GM18507 (cell line): ENCODE results near the gene ENPP7.

Experiments used
- DNase-seq: peaks from one replicate; pipeline ENCODE4 v3.0.0; 2011; ENCODE audit warnings: low read depth; ENCODE audit not compliant: insufficient read length; ENCODE audit errors: extremely low spot score
- FAIRE-seq: peaks from 2 replicates; lab custom pipeline; 2011; peaks lifted over from hg19 to GRCh38; lab: Jason Lieb, UNC

Gene ENPP7, protein sequence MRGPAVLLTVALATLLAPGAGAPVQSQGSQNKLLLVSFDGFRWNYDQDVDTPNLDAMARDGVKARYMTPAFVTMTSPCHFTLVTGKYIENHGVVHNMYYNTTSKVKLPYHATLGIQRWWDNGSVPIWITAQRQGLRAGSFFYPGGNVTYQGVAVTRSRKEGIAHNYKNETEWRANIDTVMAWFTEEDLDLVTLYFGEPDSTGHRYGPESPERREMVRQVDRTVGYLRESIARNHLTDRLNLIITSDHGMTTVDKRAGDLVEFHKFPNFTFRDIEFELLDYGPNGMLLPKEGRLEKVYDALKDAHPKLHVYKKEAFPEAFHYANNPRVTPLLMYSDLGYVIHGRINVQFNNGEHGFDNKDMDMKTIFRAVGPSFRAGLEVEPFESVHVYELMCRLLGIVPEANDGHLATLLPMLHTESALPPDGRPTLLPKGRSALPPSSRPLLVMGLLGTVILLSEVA

DNA sequence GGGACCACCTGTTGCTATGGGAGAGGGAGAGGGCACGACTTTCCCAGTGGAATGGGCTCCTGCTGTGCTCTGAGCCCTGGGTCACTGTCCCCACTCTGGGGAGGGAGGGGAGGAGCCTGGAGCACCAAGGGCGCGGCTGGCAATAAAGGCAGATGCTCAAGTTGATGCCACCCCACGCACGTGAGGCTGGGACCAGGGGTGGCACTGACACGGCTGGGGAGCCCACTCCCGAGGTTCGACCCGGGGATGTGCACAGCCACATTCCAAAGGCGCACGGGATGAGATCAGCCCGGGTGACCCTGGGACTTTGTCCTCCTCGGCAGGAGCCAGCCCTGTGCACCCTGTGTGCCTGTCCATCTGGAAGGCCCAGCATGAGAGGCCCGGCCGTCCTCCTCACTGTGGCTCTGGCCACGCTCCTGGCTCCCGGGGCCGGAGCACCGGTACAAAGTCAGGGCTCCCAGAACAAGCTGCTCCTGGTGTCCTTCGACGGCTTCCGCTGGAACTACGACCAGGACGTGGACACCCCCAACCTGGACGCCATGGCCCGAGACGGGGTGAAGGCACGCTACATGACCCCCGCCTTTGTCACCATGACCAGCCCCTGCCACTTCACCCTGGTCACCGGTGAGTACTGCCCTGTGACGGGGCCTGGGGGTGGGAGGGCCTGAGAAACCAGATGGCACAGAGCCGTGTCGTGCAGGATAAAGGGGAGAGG is at the start of gene ENPP7:
Gene ENPP7 (plus strand): TSS at position 175 of the 715 bp plus-strand sequence. CDS start 197 bp downstream, at position 372.
- DNase-seq: no peak
- no peak for FAIRE-seq

DNA sequence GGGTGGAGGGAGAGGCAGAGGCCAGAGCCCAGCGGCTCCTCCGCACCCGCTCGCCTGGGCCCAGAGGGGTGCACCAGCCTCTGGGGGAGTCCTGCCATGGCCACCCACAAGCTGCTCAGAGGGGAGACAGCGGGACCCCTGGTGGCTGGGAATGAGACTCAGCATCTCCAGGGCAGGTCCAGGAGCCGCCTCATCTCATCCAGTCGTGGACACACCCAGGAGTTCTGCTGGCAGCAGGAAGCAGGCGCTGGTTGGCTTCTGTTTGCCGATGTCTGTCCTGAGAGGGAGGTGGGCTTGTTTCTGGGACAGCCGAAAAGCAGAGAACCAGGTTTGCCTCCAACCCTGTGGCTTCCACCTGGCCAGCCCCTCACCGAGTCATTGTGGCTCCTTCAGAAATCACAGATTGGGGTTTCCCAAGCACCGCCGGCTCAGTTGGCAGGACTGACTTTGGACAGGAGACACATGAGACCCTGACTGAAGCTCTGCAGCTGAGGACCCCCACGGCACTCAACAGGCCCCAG is 49.6 kb upstream of the ENPP7 start:
- FAIRE-seq (no peak), DNase-seq (no peak)

DNA sequence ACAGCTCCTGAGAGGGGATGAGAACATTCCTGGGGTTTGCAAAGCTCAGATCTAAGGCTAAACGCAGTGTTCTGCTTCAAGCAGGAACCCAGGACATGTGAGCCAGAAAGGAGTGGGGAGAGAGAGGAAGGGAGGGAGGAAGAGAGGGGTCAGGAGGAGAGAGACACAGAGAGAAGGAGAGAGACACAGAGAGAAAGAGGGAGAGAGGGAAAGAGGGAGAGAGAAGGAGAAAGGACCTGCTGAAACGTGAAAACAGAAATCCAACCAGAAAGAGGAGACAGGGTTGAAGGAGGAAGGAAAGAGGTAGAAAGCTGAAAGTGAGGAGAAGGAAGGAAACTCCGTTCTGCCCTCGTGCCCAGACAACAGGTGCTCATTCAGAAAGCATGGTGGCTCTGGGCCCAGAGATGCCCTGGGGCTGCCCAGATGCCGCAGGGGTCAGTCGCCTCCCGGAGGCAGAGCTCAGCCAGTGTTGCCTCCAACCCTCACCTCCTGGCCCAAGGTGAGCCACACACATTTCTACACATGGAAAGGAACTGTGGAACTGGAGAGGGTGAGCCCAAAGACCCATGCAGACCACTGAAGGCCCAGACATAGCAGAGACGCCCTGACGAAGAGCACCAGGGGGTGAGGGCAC is 49.0 kb upstream of the ENPP7 start:
- FAIRE-seq (no peak), DNase-seq (no peak)

DNA sequence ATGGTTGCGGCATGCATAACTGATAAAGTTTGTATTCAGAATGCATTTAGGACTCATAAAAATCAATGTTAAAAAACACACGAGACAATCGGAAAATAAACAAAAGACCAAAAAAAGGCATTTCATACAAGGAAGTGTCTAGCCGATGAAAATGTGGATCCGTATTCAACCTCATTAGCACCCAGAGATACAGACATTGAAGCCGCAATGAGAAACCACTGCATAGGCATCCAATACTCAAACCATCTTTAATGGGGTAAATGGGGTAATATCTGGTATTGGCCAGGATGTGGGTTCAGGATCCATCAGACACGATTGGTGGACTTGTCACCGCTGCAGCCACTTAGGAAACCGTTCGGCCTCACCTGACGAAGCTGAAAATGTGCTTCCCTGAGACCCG is 47.4 kb upstream of the ENPP7 start:
- DNase-seq: no peak
- FAIRE-seq: no peak

DNA sequence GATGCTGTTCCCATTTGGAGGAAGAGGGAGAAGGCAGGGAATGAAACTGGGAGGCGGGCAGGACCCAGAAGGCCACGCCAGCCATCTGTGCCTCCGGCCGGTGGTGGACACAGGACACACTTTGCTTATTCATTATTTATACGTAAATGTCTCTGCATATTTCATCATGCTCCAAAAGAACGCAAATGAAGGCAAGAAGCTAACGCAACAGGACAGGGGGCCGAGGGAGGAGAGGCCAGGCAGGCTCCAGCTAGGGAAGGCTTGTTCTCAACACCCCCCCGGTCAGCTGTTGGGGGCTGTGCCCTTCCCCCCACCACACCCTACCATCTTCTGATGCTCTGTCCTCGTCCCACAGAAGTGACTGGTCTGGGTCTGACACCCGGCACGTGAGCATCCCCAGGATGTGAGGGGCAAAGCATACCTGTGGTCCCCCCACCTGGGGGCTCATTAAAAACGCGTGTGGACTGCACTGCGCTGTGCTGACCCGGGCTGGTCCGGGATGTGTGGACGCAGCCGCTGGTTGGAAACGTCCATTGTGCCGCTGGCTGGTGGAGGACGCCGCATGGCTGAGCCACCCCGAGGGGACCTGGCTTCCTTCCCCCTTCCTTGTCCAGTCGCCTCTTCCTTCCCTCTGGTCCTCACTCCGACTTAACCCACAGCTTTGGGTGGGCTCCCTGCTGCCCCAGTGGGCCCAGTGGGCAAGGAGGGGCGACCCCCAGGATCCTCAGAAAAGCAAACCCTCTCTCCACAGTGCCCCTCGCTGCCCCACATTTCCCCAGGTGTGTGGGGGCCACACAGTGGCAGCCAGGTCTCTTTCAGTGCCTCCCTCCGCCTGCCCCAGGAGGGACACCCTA is 46.4 kb upstream of the ENPP7 start:
- DNase-seq (no peak), FAIRE-seq (no peak)

DNA sequence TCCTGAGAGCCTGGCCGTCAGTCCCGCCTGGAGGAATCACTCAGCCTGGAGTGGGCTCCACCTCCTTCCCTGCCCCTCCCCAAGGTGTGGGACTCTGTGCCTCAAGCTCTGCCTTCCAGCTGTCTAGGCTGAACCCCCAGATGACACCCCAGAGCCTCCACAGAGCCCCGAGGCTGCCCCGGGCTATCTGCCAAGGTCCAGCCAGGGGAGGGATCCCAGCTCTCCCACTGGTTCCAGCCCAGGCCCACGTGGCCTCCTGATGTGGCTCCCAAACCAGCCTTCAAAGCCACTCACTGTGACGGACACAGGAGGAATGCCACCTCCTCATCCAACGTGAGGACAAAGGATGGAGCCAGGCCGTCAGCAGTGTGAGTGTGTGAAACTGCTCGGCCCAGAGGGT is 45.6 kb upstream of the ENPP7 start:
- DNase-seq: no peak

DNA sequence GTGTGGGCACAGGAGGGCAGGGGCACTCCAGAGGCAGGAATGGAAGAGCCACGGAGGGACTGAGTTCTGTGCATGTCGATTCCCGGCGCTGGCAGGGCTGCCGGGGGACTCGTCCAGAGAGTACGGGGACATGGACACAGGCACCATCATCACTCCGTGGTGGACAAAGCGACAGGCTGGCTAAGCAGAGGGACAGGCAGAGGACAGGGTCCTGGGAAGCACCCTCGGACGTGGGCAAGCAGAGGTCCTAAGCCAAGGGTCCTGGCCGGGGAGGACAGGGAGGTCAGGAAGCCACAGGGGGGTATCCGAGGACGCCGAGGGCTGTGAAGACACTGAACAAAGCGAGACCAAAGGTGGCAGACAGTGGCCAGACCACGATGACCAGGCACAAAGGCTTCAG is 44.3 kb upstream of the ENPP7 start:
- DNase-seq (no peak), FAIRE-seq (no peak)

More for the DNA sequence above, 45.6 kb upstream of the ENPP7 start:
- no peak for FAIRE-seq

DNA sequence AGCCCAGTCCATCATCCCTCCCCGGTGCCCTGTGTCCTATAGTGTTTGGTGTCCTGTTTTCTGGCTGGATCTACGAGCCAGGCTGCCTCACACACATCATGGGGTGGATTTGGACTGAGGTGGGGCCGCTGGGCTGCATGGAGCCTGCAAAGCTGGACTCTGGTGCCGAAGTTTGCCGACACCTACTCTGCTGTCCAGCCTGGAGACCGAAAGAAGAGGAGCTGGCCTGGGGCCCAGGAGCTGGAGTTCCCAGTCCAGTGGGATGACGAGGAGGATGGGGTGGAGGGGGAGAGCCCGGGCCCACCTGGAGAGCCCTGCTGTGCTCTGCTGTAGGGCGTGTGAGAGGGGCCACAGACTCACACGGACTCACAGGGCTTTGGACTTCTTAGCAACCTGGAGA is 40.3 kb upstream of the ENPP7 start:
- no peak for DNase-seq
- FAIRE-seq: no peak

DNA sequence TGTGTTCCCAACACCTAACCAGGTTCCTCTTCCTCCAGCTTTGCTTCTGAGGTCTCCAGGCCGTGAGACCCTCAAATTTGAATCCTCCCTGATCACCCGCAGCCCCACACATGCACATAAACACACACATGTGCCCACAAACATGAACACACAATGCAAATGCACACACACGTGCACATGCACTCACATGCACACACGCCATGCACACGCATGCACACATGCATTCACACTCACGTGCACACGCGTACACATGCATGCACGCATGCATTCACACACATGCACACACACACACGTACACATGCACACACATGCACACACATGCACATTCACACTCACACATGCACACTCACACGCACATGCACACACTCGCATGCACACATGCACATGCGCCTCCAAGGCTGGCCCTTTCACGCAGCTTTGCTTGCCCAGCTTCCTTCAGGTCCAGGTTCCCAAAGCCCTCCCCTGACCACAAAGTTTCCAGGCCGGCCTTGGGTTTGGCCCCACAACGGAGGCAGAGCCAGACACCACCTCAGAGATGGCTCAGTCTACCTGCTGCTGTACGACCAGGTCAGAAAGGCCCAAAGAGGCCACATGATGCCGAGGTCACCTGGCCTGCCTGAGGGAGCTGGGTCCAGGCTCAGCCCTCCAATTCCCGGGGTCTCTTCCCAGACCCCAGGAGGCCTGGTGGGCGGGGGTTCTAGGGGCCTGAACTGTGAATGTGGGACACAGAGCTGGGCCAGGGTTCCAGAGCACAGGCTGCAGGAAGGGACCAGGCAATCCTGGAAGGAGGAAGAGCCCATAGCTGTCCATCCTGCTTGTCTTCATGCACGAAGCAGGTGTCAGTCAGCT is 39.5 kb upstream of the ENPP7 start:
- FAIRE-seq (no peak), DNase-seq (no peak)

DNA sequence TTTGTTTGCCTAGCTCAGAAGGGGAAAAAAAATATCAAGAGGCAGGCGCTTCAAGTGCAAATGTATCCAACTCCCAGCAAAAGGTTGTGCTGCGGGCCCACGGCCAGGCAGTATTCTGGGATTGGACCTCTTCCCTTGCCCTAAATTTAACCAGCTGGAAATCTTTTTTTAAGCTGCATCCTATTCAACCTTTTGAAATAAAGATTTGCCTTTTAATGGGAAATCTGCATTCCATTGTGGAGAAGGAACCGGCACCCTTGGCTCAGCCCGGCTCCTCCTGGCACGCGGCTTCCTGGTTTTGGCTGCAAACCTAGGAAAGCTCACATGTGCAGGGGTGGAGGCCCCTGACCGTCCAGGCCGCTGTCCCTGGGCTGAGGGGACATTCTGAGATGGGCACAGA is 38.8 kb upstream of the ENPP7 start:
- DNase-seq (no peak), FAIRE-seq (no peak)

DNA sequence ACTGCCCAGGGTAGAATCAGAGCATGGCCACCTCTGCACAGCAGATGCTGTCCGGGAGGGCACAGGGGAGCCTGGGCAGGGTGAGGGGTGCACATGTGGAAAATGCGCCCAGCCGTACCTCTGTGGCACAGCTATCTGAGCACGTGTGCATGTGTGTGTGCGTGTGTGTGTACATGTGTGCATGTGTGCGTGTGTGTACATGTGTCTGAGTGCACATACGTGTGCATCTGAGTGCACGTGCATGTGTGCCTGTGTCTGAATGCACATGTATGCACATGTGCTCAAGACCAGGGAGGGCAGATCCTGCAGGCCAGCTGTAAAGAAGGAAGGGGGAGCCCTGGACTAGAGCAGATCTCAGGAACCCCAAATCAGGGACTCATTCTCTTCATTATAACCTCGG is 37.3 kb upstream of the ENPP7 start:
- no peak for DNase-seq
- FAIRE-seq: no peak

DNA sequence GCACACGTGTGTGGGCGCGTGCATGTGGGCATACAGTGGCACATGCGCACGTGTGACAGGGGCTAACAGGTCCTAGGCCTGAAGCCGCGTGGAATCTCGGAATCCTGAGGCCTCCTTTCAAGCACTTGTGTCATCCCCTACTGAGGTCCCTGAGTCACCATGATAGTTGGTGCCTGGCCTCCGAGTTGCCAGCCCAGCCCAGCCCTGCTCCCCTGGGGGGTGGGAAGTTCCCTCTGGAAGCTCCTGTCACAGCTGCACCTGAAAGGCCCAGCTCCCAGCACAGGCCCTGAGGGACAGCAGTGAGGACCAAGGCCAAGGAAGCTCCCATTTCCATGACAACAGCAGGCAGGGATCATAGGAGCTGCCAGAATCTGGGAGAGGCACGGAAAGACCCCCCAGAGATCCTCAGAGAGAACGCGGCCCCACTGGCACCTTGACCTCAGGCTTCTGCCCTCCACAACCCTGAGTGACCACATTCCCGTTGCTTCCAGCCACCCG is 35.4 kb upstream of the ENPP7 start:
- FAIRE-seq: no peak
- DNase-seq: no peak

DNA sequence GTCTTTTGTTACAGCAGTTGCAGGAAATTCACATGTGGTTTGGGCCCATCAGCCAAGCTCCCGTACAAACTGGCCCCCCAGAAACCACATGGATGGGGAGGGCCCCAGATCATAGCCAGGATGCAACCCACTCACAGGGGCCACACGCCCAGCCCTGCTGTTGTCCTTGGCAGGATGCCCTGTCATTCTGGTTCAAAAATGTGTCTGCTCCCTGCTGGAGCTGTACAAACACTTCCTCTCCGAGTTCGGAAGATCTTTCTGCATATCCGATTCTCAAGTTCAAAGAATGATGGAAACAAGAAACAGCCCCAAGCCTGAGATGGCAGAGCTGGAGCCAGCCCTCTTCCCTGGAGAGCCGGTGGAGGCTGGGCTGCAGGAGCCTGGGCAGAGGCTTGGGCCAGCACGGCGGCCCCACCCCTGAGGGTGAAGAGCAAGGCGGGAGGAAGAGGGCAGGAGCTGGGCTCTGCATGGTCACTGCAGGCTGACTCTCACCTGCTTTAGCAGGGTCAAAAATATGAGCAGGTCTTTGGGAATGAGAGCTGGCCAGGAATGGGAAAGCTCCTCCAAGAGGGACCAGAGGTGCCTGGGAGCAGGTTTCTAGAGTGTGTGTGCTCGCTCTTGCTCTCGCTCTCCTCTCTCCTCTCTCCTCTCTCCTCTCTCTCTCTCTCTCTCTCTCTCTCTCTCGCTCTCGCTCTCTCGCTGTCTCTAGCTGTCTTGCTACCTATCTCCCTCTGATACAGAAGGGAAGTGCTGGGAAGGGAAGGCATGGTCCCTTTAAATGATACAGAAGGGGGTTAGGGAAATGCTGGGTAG is 34.7 kb upstream of the ENPP7 start:
- DNase-seq: no peak

DNA sequence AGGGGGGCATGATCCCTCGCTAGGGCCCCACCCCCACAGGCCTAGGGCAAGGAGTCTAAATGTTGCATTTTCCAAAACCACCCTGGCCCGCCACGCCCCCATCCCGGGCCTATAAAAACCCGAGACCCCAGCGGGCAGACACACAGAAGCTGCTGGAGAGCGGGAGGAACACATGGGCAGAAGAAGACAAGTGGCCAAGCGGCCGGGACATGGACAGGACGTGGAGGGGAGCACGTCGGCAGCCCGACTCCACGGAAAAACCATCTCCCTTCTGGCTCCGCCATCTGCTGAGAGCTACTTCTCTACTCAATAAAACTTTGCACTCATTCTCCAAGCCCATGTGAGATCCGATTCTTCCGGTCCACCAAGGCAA is 34.1 kb upstream of the ENPP7 start:
- DNase-seq (no peak), FAIRE-seq (no peak)

More for the DNA sequence above, 34.7 kb upstream of the ENPP7 start:
- FAIRE-seq: no peak

DNA sequence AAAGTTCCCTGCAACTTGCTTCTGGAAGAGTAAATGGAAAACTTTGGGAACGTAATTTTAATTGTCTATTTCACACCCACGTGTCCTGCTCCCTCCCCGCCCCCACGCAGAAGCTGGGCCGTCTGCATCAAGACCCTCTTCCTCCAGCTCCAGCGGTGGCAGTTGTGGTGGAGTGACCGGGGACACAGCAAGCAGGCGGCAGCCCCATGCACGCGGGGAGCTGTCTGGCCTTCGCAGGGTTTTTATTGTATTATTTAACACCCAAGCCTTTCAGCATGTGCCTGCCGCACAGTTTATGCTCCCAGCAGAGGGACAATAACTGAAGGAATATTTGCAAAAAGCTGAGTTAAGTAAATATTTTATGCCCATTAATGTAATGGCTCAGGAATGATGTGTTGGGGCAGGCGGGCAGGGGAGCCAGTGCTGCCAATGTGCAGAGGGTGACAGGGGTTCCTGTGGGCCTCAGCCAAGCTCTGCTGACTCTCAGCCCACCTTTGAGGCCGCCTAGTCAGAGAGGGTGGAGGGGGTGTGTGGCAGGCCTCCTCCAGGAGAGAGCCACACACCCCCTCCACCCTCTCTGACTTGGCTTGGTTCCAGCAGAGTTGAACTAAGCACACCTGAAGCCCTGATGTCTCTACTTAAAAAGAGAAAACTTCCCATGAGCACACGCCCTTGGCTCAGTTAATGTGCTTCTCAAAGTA is 32.4 kb upstream of the ENPP7 start:
- DNase-seq (no peak), FAIRE-seq (no peak)

DNA sequence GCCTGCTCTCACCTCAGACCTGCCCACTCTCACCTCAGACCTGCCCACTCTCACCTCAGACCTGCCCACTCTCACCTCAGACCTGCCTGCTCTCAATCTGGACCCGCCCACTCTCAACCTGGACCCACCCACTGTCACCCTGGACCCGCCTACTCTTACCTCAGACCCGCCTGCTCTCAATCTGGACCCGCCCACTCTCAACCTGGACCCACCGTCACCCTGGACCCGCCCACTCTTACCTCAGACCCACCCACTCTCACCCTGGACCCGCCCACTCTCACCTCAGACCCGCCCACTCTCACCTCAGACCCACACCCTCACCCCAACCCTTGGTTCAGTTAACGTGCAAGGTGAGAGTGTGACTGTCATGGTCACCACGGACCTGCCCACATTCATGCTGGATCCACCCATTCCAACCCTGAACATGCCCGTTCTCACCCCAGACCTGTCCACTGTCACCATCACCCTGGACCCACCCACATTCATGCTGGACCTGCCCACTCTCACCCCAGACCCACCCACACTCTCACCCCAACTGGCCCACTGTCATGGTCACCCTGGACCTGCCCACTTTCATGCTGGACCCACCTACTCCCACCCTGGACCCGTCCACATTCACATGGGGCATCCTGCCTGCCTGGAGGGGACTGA is 31.2 kb upstream of the ENPP7 start:
- no peak for FAIRE-seq
- no peak for DNase-seq

DNA sequence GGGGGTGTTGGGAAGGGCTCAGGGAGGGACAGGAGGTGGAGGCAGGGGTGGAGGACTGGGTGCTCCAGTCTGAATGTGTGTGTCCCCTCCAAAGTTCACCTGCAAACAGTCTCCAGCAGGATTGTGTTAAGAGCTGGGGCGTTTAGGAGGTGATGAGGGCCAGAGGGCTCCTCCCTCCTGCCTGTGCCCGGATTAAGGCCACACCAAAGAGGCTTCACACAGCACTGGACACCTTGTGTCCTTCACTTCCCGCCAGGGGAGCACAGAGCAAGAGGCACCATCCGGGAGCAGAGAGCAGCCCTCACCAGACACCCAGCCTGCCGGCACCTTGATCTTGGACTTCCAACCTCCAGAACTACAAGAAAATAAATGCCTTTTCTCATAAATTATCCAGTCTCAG is 30.2 kb upstream of the ENPP7 start:
- DNase-seq (no peak), FAIRE-seq (no peak)
